GM13976 (cell line): ENCODE data around the gene SNRPD2.

Experiments
- DNase-seq: peaks from one replicate; pipeline ENCODE4 v3.0.0; 2012; ENCODE audit warnings: low spot score
- CTCF ChIP-seq: IDR thresholded peaks from 2 replicates; pipeline ENCODE4 v1.5.1; 2012; ENCODE audit warnings: borderline replicate concordance, mild to moderate bottlenecking; ENCODE audit not compliant: insufficient read depth; ENCODE audit errors: extremely low read depth, missing control alignments, control extremely low read depth
- in situ Hi-C: fragments of 300-500 bp; cut with MboI; formaldehyde crosslinking; loops from one replicate; pipeline ENCODE4 v1.12.0; 2022; ENCODE audit warnings: low sequenced_read_pairs, mixed read lengths, inconsistent platforms; ENCODE audit not compliant: unreplicated experiment

SNRPD2 gene

DNA sequence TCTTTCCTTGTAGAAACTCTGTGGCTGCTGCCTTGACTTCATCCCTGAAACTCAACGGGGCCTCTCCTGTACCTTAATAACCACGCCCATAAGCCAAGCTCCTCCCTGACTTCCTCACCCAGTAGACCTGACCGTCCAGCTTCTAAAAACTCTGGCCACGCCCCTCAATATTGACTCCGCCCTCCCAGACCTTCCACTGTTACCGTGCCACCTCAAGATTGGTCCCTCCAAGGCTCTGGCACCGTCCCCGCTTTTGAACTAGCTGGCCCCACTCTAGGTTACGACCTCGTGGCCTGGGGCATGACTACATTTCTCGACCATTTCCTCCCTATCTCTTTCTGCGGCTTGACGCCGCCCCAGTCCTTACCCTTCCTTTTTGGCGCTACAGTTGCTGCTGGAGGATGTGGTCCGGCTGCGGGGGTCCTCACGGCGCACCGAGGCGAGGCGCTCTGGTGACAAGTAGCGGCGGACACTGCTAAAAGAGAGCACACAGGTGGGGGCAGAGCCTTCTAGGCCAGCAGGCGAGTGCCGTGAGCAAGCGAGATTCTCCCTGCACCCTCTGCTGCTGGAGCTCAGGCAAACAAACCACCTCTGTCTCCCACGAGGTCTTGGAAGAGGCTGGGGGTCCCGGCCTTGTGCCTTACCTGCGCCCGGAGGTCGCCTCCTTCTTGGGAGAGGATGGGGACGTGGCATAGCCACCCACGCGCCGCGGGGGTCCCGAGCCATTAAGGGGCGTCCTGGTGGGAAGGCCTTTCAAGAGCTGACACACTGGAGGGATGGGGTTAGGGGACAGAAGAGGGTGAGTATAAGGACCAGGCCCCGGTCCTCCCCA, 50.3 kb downstream of the SNRPD2 start:
- no peak for TF ChIP-seq CTCF
- in situ Hi-C loops, result no loop called here
- DNase-seq, result peak; percentile 92

DNA sequence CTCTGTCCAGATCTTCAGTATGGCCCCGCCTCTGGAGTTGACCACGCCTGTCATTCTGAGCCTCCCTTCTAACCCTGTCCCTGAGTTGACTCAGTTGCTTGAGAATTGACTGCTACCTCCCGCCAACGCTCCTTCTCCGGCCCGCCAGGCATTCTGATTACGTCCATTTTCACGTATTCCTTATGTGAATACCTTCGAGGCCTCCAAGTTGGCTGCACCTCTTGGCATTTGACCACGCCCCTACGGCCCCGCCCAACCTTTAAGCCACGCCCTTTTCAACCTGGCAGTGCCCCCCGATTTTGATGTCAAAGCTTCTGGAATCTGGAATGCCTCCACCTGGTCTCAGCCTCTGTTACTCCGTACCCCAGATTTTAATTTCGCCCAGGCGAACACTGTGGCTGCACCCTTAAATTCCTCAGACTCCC, 50.9 kb downstream of the SNRPD2 start:
- no peak for DNase-seq
- in situ Hi-C loops, result no loop called here
- TF ChIP-seq CTCF, result no peak

- in situ Hi-C loops, result no loop called here
- DNase-seq, result peak; percentile 78
- no peak for TF ChIP-seq CTCF
Measured at GRCh38 chr19:45638930-45639729, 52.6 kb downstream of the SNRPD2 start, which contains the start of gene EML2. TSS of gene EML2 (minus strand) at chr19:45639397. CDS start at chr19:45639376, 21 bp downstream.

DNA sequence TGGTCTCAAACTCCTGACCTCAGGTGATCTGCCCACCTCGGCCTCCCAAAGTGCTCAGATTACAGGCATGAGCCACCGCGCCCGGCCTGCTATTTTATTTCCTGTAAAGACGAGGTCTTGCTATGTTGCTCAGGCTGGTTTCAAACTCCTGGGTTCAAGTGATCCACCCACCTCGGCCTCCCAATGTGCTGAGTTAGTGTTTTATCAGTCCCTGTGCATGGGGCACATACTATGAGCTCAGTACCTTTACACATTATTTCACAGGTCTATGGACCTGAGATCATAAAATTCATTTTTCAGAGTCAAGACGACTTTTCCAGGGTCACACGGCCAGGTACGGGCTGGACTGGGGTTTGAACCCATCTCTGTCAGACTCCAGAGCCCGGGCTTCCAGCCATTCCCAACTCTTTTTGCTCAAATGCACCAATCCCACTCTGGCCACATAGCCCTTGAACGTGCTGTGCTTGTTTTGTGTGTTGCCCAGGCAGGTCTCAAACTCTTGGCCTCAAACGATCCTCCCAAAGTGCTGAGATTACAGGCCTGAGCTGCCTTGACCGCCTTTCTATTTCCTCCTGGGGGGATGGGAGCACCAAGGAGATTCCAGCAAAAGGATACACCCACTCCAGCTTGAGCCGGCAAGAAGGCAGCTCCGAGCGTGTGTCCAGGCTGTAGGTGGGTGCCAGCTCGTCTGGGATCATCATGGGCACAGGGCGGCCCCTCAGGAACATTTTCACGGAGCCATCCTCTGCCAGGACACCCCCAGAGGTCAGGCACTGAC, 53.7 kb downstream of the SNRPD2 start:
- no peak for DNase-seq
- TF ChIP-seq CTCF, result no peak
- in situ Hi-C loops, result no loop called here
